Measurements from ENCODE around the gene SCAPER. TPM values are rescaled to one million over a fixed set of nuclear protein-coding genes. Genes with fewer than 3 reads are reported as not detected.

Gene SCAPER
- total RNA-seq, 1 experiment from 2014 or later: 7.4 TPM

DNA sequence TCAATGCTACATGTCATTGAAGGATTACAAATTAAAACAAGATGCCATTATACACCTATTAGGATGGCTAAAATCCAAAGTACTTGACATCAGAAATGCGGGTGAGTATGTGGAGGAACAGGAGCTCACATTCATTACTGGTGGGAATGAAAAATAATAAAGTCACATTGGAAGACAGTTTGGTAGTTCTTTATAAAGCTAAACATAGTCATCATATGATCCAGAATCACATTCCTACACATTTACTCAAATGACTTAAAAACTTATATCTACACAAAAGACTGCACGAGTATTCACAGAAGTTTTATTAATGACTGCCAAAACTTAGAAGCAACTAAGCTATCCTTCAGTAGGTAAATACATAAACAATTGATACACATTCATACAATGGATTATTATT, 421.4 kb downstream of the SCAPER start:
- no peak overlapping the region for H3K14ac ChIP-seq (ENCODE audit: insufficient read depth, low read length)
- H3K27ac ChIP-seq (ENCODE audit: insufficient read length, low read depth, low read length): no peak overlapping the region
- Mint-ChIP-seq H3K36me3 (ENCODE audit: insufficient read depth in 1 of 3, low read depth in 3 of 3) (no peaks in the 10 kb centered on the region), H3K4me1 (peaks cover 0 to 5% of the 10 kb centered on the region in 2 experiments; a peak in 1 of 4 replicates), H3K27ac (no peak overlapping the region), H3K27me3 (ENCODE audit: low read depth) (no peaks in the 10 kb centered on the region), H3K9me3 (no peaks in the 10 kb centered on the region), H3K4me3 (no peak overlapping the region)
- H3T11ph ChIP-seq (ENCODE audit: low read length): no peak overlapping the region
- H4K8ac ChIP-seq (replicated peaks; ENCODE audit: insufficient read length, low read depth, low read length): no peak overlapping the region
- no peak overlapping the region for H2BK5ac ChIP-seq (ENCODE audit: insufficient read length, low read length)
- H3K79me2 ChIP-seq (ENCODE audit: insufficient read depth, low read length): no peaks in the 10 kb centered on the region
- no peak overlapping the region for H3K4ac ChIP-seq (ENCODE audit: low read depth, low read length)
- no peak overlapping the region for H2BK12ac ChIP-seq (ENCODE audit: insufficient read length, low read depth, low read length)
- no peak overlapping the region for H3K9ac ChIP-seq (ENCODE audit: extremely low read depth, insufficient read length, low read length)
- no CpG with 5 or more reads among the region's 2 CpGs for WGBS (ENCODE audit: extremely low coverage, insufficient read length, low lambda C conversion rate)
- no peak overlapping the region for H3K56ac ChIP-seq (ENCODE audit: insufficient read length, low read depth, low read length)
- no peak overlapping the region for H2BK20ac ChIP-seq (ENCODE audit: low read depth, low read length, poor library complexity, severe bottlenecking)
- H3K23ac ChIP-seq (ENCODE audit: insufficient read length, low read depth, low read length): no peak overlapping the region
- H3K27me3 ChIP-seq (ENCODE audit: insufficient read depth, low read length): no peaks in the 10 kb centered on the region
- no peak overlapping the region for H2BK120ac ChIP-seq (ENCODE audit: low read depth, low read length, poor library complexity, severe bottlenecking)
- H3K18ac ChIP-seq (ENCODE audit: insufficient read length, low read depth, low read length): no peak overlapping the region
- H4K91ac ChIP-seq (ENCODE audit: insufficient read length, low read depth, low read length): no peak overlapping the region
- no peaks in the 10 kb centered on the region for H3K79me1 ChIP-seq (ENCODE audit: insufficient read depth, low read depth, low read length, poor library complexity, severe bottlenecking)
- TF ChIP-seq, protein P1, sequence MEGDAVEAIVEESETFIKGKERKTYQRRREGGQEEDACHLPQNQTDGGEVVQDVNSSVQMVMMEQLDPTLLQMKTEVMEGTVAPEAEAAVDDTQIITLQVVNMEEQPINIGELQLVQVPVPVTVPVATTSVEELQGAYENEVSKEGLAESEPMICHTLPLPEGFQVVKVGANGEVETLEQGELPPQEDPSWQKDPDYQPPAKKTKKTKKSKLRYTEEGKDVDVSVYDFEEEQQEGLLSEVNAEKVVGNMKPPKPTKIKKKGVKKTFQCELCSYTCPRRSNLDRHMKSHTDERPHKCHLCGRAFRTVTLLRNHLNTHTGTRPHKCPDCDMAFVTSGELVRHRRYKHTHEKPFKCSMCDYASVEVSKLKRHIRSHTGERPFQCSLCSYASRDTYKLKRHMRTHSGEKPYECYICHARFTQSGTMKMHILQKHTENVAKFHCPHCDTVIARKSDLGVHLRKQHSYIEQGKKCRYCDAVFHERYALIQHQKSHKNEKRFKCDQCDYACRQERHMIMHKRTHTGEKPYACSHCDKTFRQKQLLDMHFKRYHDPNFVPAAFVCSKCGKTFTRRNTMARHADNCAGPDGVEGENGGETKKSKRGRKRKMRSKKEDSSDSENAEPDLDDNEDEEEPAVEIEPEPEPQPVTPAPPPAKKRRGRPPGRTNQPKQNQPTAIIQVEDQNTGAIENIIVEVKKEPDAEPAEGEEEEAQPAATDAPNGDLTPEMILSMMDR (conservative IDR thresholded peaks at IDR 0.05): no peak
- no peaks in the 10 kb centered on the region for H3K23me2 ChIP-seq (ENCODE audit: insufficient read length, low read depth, low read length, poor library complexity, severe bottlenecking)
- H4K20me1 ChIP-seq (ENCODE audit: control insufficient read depth, insufficient read depth, insufficient read length): no peaks in the 10 kb centered on the region
- no peak overlapping the region for H2AFZ ChIP-seq (ENCODE audit: low read length)
- no peak overlapping the region for H2BK15ac ChIP-seq (ENCODE audit: low read depth, low read length)
- H2AK5ac ChIP-seq (ENCODE audit: insufficient read length, low read length): no peak overlapping the region
- H3K4me2 ChIP-seq (ENCODE audit: insufficient read depth, insufficient read length, low read length): no peak overlapping the region
- DNase-seq: no peak
- H3K9me3 ChIP-seq (ENCODE audit: control insufficient read depth, low read depth, low read length): no peaks in the 10 kb centered on the region
- H4K5ac ChIP-seq (ENCODE audit: insufficient read length, low read depth, low read length): no peak overlapping the region
- H3K4me1 ChIP-seq (ENCODE audit: insufficient read depth, low read length): no peaks in the 10 kb centered on the region

Data from H9 (cell line).